ENCODE data around the gene C12orf60.

C12orf60 gene

GRCh38 chr12:14836336-14837210 lies 33.1 kb downstream of the C12orf60 start:
- DNase-seq (ENCODE audit: low spot score), result no peak

GRCh38 chr12:14839262-14839661 lies 35.8 kb downstream of the C12orf60 start:
- no peak for DNase-seq (ENCODE audit: low spot score)

- no peak for DNase-seq (ENCODE audit: low spot score)
These were observed 37.1 kb downstream of the C12orf60 start for GRCh38 chr12:14840616-14841015.

DNA sequence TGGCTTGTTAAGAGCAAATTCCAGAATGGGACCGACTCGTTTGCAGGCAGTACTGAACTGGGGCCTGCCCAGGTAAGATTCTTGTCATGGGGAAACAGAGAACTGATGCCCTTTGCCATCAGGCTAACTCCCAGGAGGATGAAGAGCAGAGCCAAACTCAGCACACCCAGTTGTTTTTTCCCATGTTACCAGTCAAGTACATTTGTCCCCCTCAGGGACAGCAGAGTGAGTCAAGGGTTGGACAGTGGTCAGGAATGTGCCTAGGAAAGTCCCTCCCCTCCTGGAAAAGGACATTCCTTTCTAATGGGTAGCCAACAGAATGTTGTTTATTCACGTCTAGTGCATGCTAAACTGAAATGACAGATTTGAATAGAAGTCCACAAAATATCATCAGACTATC lies 38.3 kb downstream of the C12orf60 start:
- DNase-seq (ENCODE audit: low spot score), result no peak

- no peak for DNase-seq (ENCODE audit: low spot score)
These were observed 38.8 kb downstream of the C12orf60 start for GRCh38 chr12:14842315-14842714.

DNA sequence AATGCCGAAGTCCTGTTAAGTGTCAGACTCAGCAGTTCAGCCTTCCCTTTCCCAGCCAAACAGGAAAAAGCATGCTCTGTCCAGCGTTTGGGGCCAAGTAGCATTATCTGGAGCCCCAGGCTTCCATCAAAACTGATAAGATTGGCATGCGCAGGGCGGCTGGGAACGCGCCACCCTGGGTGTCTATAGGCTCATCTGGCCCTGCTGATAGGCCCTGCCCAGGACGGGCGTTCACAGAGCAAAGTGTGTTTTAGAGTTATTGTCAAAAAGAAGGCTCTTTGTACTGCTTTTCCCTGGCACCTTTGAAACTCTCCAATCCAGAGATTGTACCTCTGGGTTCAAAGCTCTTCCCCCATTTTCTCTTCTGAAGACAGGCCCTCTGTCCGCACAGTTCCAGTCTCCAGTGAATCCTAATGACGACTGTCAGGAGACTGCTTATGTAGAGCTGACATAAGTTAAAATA lies 40.0 kb downstream of the C12orf60 start, which contains the start of gene ART4:
Gene ART4 (minus strand): TSS at position 102 of the 463 bp plus-strand sequence. CDS start 413 bp downstream, outside the sequence.
- DNase-seq (ENCODE audit: low spot score), result no peak

DNA sequence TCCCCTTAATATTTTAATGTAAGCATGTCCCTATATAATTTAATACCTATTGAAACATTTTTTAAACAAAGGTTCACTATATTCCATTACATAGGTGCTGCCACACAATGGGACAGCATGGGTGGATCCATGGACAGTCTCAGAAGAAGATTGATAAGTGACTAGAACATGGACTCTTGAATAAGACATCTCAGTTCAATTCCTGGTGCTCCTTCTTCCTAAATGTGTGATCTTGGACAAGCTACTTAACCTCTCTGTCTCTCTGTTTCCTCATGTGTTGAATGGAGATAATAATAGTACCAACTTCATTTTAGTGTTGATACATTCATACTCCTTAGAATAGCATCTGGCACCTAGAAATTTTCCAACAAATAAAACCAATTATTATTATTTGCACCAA lies 40.9 kb downstream of the C12orf60 start:
- no peak for DNase-seq (ENCODE audit: low spot score)

GRCh38 chr12:14845350-14845750 lies 41.9 kb downstream of the C12orf60 start:
- peak; percentile 65 for DNase-seq (ENCODE audit: low spot score)

DNA sequence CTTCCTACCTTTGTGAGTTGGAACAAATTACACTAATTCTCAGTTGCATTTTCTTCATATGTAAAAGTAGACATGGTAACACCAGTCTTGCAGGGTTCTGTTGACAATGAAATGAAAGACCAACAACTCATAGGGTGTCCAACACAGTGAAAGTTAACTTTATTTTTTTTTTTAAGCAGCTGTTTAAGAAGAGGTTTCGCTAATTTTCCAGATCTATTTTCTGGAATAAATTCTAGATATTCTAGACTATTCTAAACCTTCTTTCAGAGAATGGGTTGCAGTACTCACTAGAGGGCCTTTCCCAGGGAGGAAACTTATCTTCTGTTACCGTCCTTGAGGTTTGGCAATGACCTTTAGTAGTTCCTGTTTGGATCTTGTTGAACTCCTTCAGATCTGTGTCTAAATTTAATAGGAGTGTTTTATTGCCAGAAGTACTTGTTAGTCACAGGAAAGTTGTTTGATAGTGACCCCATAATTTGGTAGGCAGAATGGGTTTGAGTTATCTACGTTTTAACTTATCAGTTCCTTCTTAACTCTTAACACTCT lies 42.6 kb downstream of the C12orf60 start:
- no peak for DNase-seq (ENCODE audit: low spot score)

GRCh38 chr12:14846876-14847580 lies 43.6 kb downstream of the C12orf60 start:
- no peak for DNase-seq (ENCODE audit: low spot score)

DNA sequence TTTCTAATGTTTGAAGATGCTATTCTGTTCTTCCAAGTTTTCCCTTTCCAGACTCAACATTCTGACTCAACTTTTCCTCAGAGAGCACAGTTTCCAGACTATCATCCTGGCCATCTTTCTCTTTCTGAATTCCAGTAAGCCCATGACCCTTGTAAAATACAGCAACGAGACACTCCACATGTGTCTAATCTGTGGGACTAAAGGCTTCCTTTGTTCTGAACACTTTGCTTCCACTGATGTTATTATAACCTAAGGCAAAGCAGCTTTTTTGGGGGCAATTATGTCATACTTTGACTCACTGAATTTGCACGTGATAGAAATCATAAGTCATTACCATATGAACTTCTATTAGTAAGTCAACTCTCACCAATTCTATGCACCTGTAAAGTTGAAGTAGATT lies 46.2 kb downstream of the C12orf60 start:
- no peak for DNase-seq (ENCODE audit: low spot score)

GRCh38 chr12:14850929-14851663 lies 47.6 kb downstream of the C12orf60 start:
- no peak for DNase-seq (ENCODE audit: low spot score)

- no peak for DNase-seq (ENCODE audit: low spot score)
These were observed 49.4 kb downstream of the C12orf60 start for GRCh38 chr12:14852880-14853279.

DNA sequence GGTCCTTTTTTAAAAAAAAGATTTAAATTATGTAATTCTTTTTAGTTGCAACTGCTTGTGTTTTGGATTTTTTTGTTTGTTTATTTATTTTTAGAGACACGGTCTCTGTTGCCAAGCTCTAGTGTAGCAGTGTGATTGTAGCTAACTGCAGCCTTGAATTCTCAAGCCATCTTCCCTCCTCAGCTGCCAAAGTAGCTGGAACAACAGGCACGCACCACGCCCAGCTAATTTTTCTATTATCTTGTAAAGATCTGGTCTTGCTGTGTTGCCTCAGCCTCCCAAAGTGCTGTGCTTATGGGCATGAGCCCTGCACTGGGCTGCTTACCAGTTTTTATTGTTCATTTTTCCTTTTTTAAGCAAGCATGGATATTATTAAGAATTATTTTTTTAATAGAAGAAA lies 50.5 kb downstream of the C12orf60 start:
- no peak for DNase-seq (ENCODE audit: low spot score)

DNA sequence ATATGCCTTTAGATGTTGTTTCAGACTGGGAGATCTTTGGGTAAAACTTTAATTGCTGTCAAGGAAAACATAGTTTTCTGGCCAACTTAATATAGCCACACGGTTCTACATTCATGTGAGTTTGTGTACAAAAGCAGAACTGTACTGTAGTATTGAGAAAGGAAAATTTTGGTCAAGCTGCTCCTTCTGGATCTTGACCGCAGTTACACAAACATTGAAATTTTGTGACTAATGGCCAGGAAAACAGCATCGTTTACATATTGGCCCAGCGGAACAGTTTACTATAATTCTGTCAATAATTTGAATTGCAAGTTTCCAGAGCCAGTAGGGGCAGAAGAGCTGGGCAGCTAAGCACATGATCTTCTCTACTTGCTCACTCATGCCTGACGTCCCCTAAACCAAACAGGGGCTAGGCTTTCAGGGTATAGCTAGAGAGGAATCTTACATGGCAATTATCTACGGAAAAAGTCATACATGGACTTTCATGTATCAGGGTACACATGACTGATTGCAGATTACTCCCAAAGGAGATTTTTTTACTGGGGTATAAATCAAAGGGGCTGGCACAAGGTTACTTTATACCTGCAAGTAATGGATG lies 51.2 kb downstream of the C12orf60 start:
- no peak for DNase-seq (ENCODE audit: low spot score)

- DNase-seq (ENCODE audit: low spot score), result no peak
These were observed 55.0 kb downstream of the C12orf60 start for GRCh38 chr12:14858513-14858912.

DNA sequence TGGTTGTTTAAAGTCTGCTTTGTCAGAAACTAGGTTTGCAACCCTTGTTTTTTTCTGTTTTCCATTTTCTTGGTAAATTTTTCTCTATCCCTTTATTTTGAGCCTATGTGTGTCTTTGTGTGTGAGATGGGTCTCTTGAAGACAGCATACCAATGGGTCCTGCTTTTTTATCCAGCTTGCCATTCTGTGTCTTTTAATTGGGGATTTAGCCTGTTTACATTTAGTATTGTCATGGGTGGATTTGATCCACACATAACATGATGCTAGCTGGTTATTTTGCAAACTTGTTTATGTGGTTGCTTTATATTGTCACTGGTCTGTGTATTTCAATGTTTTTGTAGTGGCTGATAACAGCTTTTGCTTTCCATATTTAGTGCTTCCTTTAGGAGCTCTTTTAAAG lies 57.0 kb downstream of the C12orf60 start:
- no peak for DNase-seq (ENCODE audit: low spot score)

- DNase-seq (ENCODE audit: low spot score), result no peak
These were observed 65.5 kb downstream of the C12orf60 start for GRCh38 chr12:14868916-14869506.

DNA sequence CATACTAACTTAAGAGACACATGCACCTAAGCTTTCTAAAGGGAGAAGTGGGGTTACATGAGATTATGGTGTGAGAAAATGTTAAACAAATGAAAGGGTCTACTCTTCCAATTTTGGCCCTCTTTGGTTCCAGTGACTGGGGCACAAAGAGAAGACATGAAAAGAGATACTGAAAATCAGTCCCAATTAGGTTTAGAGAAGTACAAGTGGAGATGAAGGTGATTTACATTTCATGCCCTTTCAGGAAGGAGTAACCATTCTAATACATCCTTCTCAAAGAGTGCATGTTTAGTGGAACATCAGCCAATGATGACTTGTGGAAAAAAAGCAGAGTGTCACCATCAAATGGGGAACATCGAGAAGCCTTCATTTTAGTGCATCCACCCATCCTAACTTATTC lies 67.8 kb downstream of the C12orf60 start:
- DNase-seq (ENCODE audit: low spot score), result no peak

- no peak for DNase-seq (ENCODE audit: low spot score)
These were observed 68.4 kb downstream of the C12orf60 start for GRCh38 chr12:14871886-14872285.

DNA sequence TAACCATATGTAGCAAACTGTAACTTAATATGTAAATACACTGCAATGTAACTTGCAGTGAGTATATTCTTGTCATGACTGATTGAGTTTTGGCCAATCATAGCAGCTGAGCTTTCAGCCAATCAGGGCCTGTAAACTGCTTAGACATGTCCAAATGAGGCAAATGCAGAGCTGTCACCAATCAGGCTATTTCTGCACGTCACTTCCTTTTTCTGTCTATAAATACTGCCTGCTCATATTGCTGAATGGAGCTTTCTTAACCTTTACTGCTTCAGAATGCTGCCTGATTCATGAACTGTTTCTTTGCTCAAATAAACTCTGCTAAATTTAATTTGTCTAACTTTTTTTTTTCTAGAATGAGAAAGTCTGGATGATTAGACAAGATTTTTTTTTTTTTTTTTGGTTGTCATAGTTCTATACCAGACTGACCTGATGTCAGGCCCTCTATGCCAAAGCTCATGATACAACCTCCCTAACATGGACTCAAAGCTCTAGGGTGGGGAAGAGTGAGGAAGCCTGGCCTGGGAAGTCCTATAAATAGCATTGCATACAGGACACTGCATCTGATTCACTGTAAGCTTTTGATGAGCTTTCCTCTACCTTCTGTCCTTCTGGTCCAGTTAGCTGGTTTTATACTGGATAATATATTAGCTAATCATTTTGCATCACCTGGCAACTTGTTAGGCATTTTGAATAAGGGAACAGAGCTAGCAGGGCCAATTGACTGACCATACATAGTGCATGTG lies 70.1 kb downstream of the C12orf60 start:
- DNase-seq (ENCODE audit: low spot score), result no peak
